AG08396 (cell line): ENCODE measurements around the gene ENDOG.
"Not testable (repeated sequence)": the region's sequence is repeated elsewhere in the genome, so short reads cannot be mapped to it uniquely, and the experiment has no call there.

Experiments used
- DNase-seq: peaks from one replicate; pipeline ENCODE4 v3.0.0; 2012; ENCODE audit warnings: low spot score, mixed read lengths

The ENDOG gene

GRCh38 chr9:128828719-128829452, 10.6 kb downstream of the ENDOG start:
- DNase-seq, result no peak

GRCh38 chr9:128829477-128830251, 11.4 kb downstream of the ENDOG start, which contains the start of gene SPOUT1:
SPOUT1 (minus strand) TSS chr9:128829794; CDS start chr9:128829780, 14 bp downstream.
- DNase-seq, result peak; percentile 98

- DNase-seq, result no peak
Measured at GRCh38 chr9:128833696-128834095, 15.4 kb downstream of the ENDOG start.

- peak; percentile 3 for DNase-seq
Measured at GRCh38 chr9:128835246-128836210, 17.2 kb downstream of the ENDOG start.

- DNase-seq, result peak; percentile 2
Measured at GRCh38 chr9:128836509-128837145, 18.3 kb downstream of the ENDOG start.

- no peak for DNase-seq
Measured at GRCh38 chr9:128838338-128838737, 20.0 kb downstream of the ENDOG start.

GRCh38 chr9:128840524-128840923, 22.2 kb downstream of the ENDOG start:
- DNase-seq, result no peak

GRCh38 chr9:128841694-128842492, 23.6 kb downstream of the ENDOG start:
- DNase-seq, result no peak

- DNase-seq, result not testable (repeated sequence)
Measured at GRCh38 chr9:128843171-128843570, 24.9 kb downstream of the ENDOG start.

- DNase-seq, result no peak
Measured at GRCh38 chr9:128845186-128845931, 27.1 kb downstream of the ENDOG start.

- no peak for DNase-seq
Measured at GRCh38 chr9:128846680-128847030, 28.4 kb downstream of the ENDOG start.

- DNase-seq, result no peak
Measured at GRCh38 chr9:128847803-128848202, 29.5 kb downstream of the ENDOG start.

GRCh38 chr9:128851024-128851423, 32.7 kb downstream of the ENDOG start:
- not testable (repeated sequence) for DNase-seq

- not testable (repeated sequence) for DNase-seq
Measured at GRCh38 chr9:128851779-128852600, 33.7 kb downstream of the ENDOG start.

GRCh38 chr9:128852646-128853045, 34.3 kb downstream of the ENDOG start:
- not testable (repeated sequence) for DNase-seq

GRCh38 chr9:128854454-128854853, 36.2 kb downstream of the ENDOG start:
- DNase-seq, result not testable (repeated sequence)

- not testable (repeated sequence) for DNase-seq
Measured at GRCh38 chr9:128858476-128858875, 40.2 kb downstream of the ENDOG start.

- DNase-seq, result no peak
Measured at GRCh38 chr9:128860937-128861336, 42.6 kb downstream of the ENDOG start.

- no peak for DNase-seq
Measured at GRCh38 chr9:128861501-128861900, 43.2 kb downstream of the ENDOG start.
